ENCODE measurements around the gene DNAJC16.

GRCh38 chr1:15570861-15571260 is 44.2 kb downstream of the DNAJC16 start:
- TF ChIP-seq CTCF (IDR thresholded peaks at IDR 0.05; ENCODE audit: low read depth, low read length, missing input control) (no peak), MAX (IDR thresholded peaks at IDR 0.05) (no peak), ZBTB33 (IDR thresholded peaks at IDR 0.05) (no peak), TAF1 (conservative IDR thresholded peaks at IDR 0.05) (no peak), GABPA (IDR thresholded peaks at IDR 0.05 in 1 of 2, conservative IDR thresholded peaks at IDR 0.05 in 1 of 2) (no peak), REST (IDR thresholded peaks at IDR 0.05) (no peak), RAD21 (IDR thresholded peaks at IDR 0.05) (no peak)
